A172 (cell line): ENCODE measurements around the gene PARD3B. TPM values are rescaled to one million over a fixed set of nuclear protein-coding genes. Genes with fewer than 3 reads are reported as not detected.

Experiments
- DNase-seq: peaks from one replicate; pipeline ENCODE4 v3.0.0-alpha.2; 2015; ENCODE audit warnings: low spot score
- total RNA-seq: library from RNA; depleted of rRNA; stranded (reverse); fragments of >200 nt; shearing (Covaris generic); gene quantifications from 2 replicates; pipeline ENCODE4 v1.2.3, GENCODE V29; 2014

Gene PARD3B
- total RNA-seq, 1 experiment from 2014 or later, result 5.4 TPM

DNA sequence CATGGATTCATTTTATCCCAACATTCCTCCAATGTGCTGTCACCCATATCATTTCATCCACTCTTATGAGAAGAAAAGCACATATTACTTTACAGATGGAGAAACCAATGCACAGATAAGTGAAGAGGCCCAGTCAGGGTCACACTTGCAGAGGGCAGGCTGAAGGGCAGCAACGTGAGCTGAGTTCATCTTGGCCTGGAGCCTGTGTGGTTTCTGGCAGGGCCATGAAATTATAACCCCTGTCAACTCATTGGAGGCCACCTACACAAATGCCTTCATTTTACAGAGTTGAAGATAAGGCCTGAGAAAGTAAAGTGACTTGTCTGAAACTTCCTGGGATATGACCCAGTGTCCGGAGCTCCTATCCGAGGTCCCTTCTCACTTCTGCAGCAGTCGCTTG, 1048.6 kb downstream of the PARD3B start:
- DNase-seq, result no peak

- DNase-seq, result no peak
These were observed 1051.3 kb downstream of the PARD3B start for GRCh38 chr2:205596581-205596980.

DNA sequence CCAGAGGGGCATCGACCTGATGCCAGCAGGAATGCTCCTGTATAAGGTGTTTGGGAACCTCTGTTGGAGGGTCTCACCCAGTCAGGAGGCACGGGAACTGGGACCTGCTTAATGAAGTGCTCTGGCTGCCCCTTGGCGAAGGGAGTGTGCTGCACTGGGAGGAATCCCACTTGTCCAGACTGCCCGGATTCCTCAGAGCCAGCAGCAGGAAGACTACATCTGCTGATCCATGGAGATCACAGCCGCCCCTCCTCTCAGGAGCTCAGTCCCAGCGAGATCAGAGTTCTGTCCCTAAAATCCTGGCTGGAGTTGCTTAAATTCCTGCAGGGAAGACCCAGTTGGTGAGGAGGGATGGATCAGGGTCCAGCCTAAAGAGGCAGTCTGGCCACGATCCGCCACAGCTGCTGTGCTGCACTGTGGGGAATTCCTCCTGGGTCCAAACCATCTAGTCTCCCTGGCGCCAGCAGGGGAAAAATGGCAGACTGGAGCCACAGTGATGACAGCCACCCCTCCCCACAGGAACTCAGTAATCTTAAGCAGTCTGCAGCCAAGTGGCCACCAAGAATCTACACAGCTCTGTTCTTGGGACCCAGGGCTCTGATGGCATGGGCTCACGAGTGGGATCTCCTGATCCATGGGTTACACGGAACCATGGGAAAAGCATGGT, 1060.5 kb downstream of the PARD3B start:
- DNase-seq, result no peak

DNA sequence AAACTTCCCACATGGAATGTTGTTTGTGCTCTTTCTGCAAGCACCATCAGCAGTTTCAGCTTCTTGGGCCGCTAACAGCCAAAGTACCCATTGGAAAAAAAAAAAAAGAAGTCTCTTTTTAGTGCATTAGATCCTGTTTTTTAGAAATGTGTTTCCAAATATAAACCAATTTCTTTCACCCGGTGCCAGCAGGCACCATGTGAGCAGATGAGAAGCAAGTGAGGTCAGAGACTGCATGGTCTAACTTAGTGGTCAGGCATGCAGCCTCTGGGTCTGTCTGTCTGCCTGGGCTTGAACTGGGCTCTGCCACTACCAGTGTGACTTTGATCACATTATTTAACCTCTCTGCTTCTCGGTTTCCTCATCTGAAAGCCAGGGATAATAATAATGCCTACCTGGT, 1061.9 kb downstream of the PARD3B start:
- DNase-seq, result no peak

DNA sequence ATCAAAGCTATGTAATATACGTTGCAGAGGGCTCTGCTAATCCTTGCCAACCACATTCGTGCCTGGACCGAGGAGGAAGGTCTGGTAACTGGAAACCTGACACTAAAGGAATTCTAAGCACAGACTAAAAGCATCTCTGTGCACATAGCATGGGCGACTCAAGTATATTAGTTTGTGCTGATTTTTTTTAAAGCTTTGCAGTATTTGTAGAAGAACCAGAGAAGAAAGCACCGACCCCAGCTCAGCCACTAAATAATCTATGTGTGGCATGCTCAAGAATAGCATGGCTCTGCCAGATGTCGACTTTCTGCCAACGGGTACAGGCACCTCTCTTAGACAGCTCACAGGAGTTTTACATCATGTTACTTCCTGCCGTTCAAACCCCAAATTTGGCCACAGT, 1063.8 kb downstream of the PARD3B start:
- DNase-seq, result no peak

GRCh38 chr2:205610437-205610836, 1065.2 kb downstream of the PARD3B start:
- no peak for DNase-seq

DNA sequence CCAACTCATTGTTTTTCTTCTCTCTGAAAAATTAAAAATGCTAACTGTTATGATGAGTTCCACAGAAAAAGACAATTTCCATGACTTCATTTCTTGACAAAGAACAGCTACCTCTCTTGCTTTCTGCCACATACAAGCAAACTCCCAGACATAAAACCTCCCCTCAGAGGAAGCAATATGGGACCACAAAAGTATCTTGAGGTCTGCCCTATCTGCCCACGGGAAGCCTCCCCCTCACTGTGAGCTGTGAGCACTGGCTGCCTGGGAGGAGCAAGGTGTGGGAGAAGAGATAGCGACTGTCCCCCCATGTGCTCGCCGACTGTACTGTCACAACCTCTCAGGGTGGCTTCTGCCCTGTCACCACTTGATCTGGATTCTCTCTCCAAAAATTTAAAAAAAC, 1067.4 kb downstream of the PARD3B start:
- no peak for DNase-seq

GRCh38 chr2:205613970-205614559, 1068.8 kb downstream of the PARD3B start:
- DNase-seq, result no peak

DNA sequence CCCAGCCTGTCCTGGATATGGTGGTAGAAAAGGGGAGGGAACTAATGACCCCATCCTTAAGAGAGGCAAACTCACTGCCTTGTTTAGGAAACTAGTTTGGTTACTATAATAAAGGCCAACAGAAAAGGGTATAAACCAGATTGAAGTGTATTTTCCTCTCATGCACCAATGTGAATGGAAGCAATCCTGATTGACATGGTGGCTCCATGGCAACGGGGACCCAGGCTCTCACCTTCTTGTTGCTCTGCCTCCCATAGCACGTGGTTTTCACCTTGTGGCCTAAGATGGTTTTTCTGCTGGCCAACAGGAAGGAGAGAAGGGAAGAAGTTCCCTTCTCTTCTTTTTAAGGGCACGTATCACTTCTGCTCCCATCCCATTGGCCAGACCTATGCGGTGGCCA, 1069.7 kb downstream of the PARD3B start:
- no peak for DNase-seq

DNA sequence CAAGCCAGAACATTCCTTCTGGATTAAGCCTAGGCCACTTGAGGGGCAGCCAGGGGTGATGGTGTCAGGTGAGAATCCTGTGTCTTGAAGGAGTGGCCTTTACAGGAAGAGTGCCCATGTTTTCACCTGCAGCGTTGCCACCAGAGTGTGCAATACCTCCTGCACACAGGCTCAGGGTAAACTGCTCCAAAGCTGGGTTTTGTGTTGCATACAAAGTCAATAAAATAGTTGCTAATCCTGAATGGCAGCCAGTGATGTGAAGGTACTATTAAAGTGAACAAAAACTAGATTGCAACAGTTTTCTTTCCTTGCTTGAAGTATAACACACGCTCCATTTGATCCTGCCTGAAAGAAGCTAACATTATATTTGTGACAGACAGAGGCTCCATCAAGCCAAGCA, 1072.6 kb downstream of the PARD3B start:
- DNase-seq, result no peak

DNA sequence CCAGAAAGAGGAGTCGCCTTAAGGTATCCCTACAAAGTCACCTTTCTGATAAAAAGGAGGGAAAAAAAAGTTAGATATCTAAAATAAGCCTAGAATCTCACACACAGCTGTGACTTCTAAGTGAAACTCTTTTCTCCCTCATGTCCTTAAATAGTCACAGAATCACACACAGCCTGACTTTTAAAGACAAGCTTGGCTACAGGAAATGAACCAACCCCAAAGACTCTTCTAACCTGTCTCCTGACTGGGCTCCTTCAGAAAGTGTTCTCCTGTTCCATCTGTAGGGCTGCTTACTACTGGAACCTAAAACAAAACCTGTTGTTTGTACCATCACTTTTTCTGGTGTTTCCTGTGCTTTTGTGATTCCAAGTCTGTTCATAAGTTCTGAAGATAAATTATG, 1074.3 kb downstream of the PARD3B start:
- no peak for DNase-seq

GRCh38 chr2:205627085-205627484, 1081.8 kb downstream of the PARD3B start:
- DNase-seq, result no peak

DNA sequence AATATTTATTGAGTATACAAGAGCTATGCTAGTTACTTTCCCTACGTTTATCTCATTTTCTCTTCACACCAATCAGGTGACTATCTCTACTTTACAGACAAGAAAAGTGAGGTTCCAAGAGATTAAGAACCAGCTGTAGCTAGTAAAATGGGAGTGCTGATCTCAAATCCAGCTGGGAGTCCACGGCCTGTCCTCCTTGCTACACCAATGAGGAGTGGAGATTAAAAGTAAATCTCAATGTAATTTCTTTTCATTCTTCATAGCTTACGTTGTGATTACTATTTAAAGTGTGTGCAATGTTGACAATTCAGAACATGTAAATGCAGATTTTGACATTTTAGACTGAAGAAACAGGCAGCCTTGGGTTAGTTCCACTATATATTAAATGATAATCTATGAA, 1083.1 kb downstream of the PARD3B start:
- DNase-seq, result no peak

GRCh38 chr2:205629091-205629776, 1084.0 kb downstream of the PARD3B start:
- DNase-seq, result no peak

DNA sequence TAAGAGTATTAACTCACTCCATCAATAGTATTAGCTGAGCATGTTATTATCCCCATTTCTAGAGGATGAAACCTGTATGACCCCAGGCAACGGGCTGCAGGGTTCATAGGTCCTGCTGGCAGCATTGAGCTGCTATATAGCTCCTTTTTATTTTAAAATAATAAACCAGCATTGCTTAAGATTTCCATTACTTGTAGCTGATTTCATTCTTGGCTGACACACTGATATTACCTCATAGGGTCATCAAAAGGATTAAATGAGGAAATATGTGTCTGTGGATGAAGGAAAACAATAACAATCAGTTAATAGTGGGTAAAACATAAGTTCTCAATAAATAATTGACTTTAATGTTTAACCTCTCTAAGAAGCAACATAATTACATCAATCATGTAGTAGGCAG, 1088.7 kb downstream of the PARD3B start:
- DNase-seq, result no peak

DNA sequence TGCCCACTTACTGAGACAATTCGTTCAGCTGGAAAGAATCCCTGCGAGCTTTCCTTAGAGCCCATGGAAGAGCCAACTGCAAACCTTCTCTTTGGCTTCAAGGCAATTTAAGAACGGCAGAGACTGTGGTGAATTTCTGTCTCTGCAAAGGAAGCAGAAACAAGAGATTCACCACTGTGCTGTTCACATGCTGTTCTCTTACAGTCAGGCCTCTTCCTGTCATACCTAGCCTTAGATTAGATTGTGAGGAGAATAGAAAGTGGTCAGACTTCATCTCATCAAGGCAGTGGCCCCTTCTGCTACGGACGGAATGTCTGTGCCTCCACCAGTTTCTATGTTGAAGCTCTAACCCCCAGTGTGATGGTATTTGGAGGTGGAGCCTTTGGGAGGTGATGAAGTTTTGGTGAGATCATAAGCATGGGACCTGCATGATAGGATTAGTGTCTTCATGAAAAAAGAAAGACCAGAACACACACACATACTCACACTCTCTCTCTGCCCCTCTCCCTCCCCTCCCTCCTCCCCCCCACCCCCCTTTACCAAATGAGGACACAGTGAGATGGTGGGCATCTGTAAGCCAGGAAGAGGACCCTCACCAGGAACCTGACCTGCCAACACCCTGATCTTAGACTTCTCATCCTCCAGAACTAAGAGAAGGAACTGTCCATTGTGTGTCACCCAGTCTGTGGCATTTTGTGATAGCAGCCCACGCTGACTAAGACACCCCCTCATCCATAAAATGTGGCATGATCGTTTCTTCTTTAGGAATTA, 1091.5 kb downstream of the PARD3B start:
- no peak for DNase-seq

DNA sequence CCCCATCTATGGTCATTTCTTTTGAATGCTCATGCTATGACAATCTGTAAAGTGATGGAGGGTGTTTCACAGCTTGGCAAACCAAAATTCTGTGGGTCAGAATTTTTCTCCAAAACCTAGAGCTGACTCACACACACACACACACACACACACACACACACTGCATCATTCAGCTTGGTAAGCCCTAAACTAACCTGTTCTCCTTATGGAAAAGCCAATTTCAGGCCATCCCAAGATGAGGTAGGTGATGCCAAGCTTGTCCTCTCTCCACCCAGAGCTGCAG, 1092.0 kb downstream of the PARD3B start:
- DNase-seq, result no peak

DNA sequence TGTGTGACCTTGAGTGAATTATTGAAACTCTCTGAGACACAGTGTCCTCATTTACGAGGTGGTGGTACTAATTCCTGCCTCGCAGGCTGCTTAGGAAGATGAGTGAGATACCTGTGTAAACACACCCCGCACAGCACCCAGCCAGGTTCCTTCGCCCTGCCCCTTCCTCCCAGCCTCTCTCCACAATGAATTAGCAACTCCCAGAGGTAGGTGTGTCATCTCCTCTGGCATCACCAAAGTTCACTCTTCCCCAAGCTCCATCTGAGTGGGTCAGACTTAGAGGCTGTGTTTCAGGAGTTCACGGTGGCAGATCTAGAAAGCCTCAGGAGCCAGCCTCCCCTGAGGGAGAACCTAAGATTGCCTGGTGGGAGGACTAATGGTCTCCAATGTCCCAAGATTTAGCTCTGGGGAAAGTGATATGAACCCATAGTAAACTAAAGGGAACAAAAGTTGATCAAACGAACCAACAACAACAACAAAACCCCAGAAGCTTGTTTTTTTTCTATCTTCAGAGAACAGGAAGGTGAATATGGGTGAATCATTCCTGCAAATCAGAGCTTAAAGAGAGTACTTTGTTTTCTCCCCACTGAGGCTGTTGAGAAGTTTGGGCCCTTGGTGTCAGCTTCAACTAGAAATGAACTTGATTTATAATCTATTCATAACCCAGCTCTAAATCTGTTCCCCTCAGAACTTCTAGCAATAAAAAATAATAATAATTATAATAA, 1092.7 kb downstream of the PARD3B start:
- no peak for DNase-seq

GRCh38 chr2:205640716-205641115, 1095.4 kb downstream of the PARD3B start:
- DNase-seq, result no peak

- no peak for DNase-seq
These were observed 1097.5 kb downstream of the PARD3B start for GRCh38 chr2:205642599-205643356.

DNA sequence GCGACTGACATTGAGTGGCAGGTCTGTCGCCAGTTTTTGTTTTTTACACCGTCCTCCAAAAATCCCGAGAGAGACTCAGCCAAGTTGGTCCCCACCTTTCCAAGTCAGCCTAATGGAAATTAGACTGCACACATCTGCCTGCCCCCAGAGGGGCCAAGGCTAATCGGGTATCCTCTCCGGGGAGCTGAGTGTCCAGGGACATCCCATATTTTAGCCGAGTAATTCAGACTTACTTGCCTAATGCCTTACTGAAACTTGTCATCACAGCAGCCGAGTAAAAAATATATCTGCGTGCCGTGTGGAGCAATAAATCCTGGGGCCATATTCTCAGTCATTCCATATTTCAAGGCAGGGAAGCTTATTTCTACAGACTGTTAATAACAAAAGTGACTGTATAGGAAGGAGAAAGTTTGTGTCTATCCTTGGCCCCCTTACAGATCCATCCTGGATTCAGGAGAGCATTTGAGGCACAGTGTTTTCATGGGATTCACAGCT, 1098.2 kb downstream of the PARD3B start:
- no peak for DNase-seq
